AG09319 (cell line): Measurements from ENCODE around the gene SPRR5.

Experiments
- DNase-seq: peaks from one replicate; pipeline ENCODE4 v3.0.0-alpha.2; 2010; ENCODE audit warnings: low read depth; ENCODE audit errors: extremely low read depth
- CTCF ChIP-seq: IDR thresholded peaks from 2 replicates; pipeline ENCODE4 v1.5.1; 2011; ENCODE audit warnings: low read depth, mild to moderate bottlenecking, inconsistent platforms, low read length, moderate library complexity

The SPRR5 gene

GRCh38 chr1:152907686-152908601 is 39.1 kb upstream of the SPRR5 start, which contains the start of gene IVL:
TSS of gene IVL (plus strand) at chr1:152908546. CDS start at chr1:152909798, 1,252 bp downstream.
- no peak for TF ChIP-seq CTCF
- DNase-seq = no peak

GRCh38 chr1:152909206-152909605 is 37.8 kb upstream of the SPRR5 start:
- DNase-seq = no peak
- no peak for TF ChIP-seq CTCF

GRCh38 chr1:152912471-152912870 is 34.5 kb upstream of the SPRR5 start:
- no peak for TF ChIP-seq CTCF
- DNase-seq = no peak

GRCh38 chr1:152912900-152913299 is 34.1 kb upstream of the SPRR5 start:
- no peak for TF ChIP-seq CTCF
- no peak for DNase-seq

- DNase-seq = no peak
- no peak; the same call in 1 of the 2 replicates for TF ChIP-seq CTCF
These were observed 29.2 kb upstream of the SPRR5 start for GRCh38 chr1:152917794-152918193.

- DNase-seq = no peak
- TF ChIP-seq CTCF = no peak
These were observed 27.9 kb upstream of the SPRR5 start for GRCh38 chr1:152919071-152919470.

- no peak for DNase-seq
- no peak for TF ChIP-seq CTCF
These were observed 22.8 kb upstream of the SPRR5 start for GRCh38 chr1:152924191-152924590.
